GM12878 (cell line): ENCODE results near the gene CCDC61. TPM values are rescaled to one million over a fixed set of nuclear protein-coding genes. Genes with fewer than 3 reads are reported as not detected.

Experiments
- ATAC-seq: fragments of 200-7000 bp; cut with Tn5 transposase; 3 replicates; pipeline ENCODE4 v1.9.1; 2020; ENCODE audit warnings: mild to moderate bottlenecking, moderate library complexity
- BruUV-seq: library from RNA; stranded (reverse); fragments of 400-500 nt; replicated peaks from 2 replicates; lab custom pipeline; 2021; lab: Mats Ljungman, UMichigan
- CTCF ChIA-PET: fragments of 300-600 bp; sonication (Branson Sonifier 250); formaldehyde crosslinking; extraction: SDS; loops from one replicate; lab custom pipeline; 2021; ENCODE audit warnings: inconsistent platforms; lab: Yijun Ruan, JAX
- POLR2A ChIA-PET: fragments of 350-600 bp; formaldehyde crosslinking; extraction: SDS; loops from one replicate; lab custom pipeline; 2021; ENCODE audit warnings: inconsistent platforms; lab: Charles Lee
- RAD21 ChIA-PET: fragments of 300-600 bp; sonication (Branson Sonifier 250); formaldehyde crosslinking; loops from one replicate; lab custom pipeline; 2023; ENCODE audit warnings: antibody characterized with exemption; ENCODE audit not compliant: unreplicated experiment; lab: Charles Lee
- SMC1A ChIA-PET: fragments of 300-600 bp; sonication (Branson Sonifier 250); formaldehyde crosslinking; loops from one replicate; lab custom pipeline; 2023; ENCODE audit not compliant: unreplicated experiment, uncharacterized antibody; lab: Charles Lee
- DNase-seq: peaks from one replicate; pipeline ENCODE4 v3.0.0-alpha.2; 2011; ENCODE audit warnings: low read depth, low spot score
- FAIRE-seq: peaks from 3 replicates; lab custom pipeline; 2011; peaks lifted over from hg19 to GRCh38; lab: Jason Lieb, UNC
- H2AFZ ChIP-seq: 2 replicates; pipeline ENCODE4 v1.6.0; 2011; ENCODE audit warnings: low read depth, low read length, control low read depth; ENCODE audit not compliant: control insufficient read depth
- H3K27ac ChIP-seq: 2 replicates; pipeline ENCODE4 v1.5.1; 2011; ENCODE audit warnings: control low read depth; ENCODE audit not compliant: control insufficient read depth, insufficient read depth
- H3K27me3 ChIP-seq, 2 experiments: replicated peaks in 1 of 2; 2 replicates each; pipeline versions ENCODE4 v1.6.0 to v1.6.1; 2011; ENCODE audit warnings: low read length in 1 of 2; ENCODE audit not compliant: control insufficient read depth in 2 of 2, insufficient read depth in 2 of 2
- H3K36me3 ChIP-seq, 2 experiments: 2 replicates each; pipeline ENCODE4 v1.5.1; 2011; ENCODE audit warnings: low read length in 1 of 2; ENCODE audit not compliant: control insufficient read depth in 2 of 2, insufficient read depth in 2 of 2
- H3K4me1 ChIP-seq: 2 replicates; pipeline ENCODE4 v1.6.1; 2011; ENCODE audit warnings: mild to moderate bottlenecking, low read length, moderate library complexity, mixed read lengths; ENCODE audit not compliant: control insufficient read depth, insufficient read depth
- H3K4me2 ChIP-seq: 2 replicates; pipeline ENCODE4 v1.6.0; 2011; ENCODE audit warnings: control low read depth; ENCODE audit not compliant: control insufficient read depth, insufficient read depth
- H3K4me3 ChIP-seq: fragments of 200-600 bp; sonication (generic); 2 replicates; pipeline ENCODE4 v1.5.1; 2016
- H3K79me2 ChIP-seq: 2 replicates; pipeline ENCODE4 v1.6.0; 2011; ENCODE audit warnings: low read length; ENCODE audit not compliant: control insufficient read depth, insufficient read depth
- H3K9ac ChIP-seq: 2 replicates; pipeline ENCODE4 v1.8.0; 2011; ENCODE audit warnings: low read length, control low read depth, mixed read lengths; ENCODE audit not compliant: control insufficient read depth, insufficient read depth
- H3K9me3 ChIP-seq: replicated peaks from 3 replicates; pipeline ENCODE4 v1.5.1; 2011; ENCODE audit warnings: mild to moderate bottlenecking, low read length; ENCODE audit not compliant: control insufficient read depth, insufficient read depth
- H4K20me1 ChIP-seq: 2 replicates; pipeline ENCODE4 v1.6.0; 2011; ENCODE audit not compliant: control insufficient read depth, insufficient read depth
- ATF7 ChIP-seq: fragments of 450-650 bp; IDR thresholded peaks from 2 replicates; pipeline ENCODE4 v1.6.1; 2016; ENCODE audit warnings: low read depth, mild to moderate bottlenecking
- GATAD2B ChIP-seq: fragments of 450-650 bp; conservative IDR thresholded peaks from 2 replicates; pipeline ENCODE4 v1.6.1; 2017; ENCODE audit warnings: low read depth, mild to moderate bottlenecking, moderate library complexity
- HDGF ChIP-seq: fragments of 450-650 bp; IDR thresholded peaks from 2 replicates; pipeline ENCODE4 v1.6.1; 2016; ENCODE audit warnings: antibody characterized with exemption
- NBN ChIP-seq: fragments of 450-650 bp; IDR thresholded peaks from 2 replicates; pipeline ENCODE4 v1.6.1; 2016
- POLR2AphosphoS5 ChIP-seq: IDR thresholded peaks from 2 replicates; pipeline ENCODE4 v1.6.1; 2011; ENCODE audit warnings: mild to moderate bottlenecking, low read length, inconsistent platforms
- RUNX3 ChIP-seq: IDR thresholded peaks from 2 replicates; pipeline ENCODE4 v1.6.1; 2012; ENCODE audit warnings: low read length, inconsistent platforms
- WGBS: methylation state at CpG from one replicate; pipeline ENCODE4 v1.1.6; 2016; ENCODE audit warnings: low lambda C conversion rate; ENCODE audit not compliant: insufficient replicate concordance, insufficient coverage; ENCODE audit errors: missing lambda C conversion rate; 5-methylcytosine and 5-hydroxymethylcytosine counted together
- in situ Hi-C: fragments of 300-500 bp; cut with MboI; formaldehyde crosslinking; loops from 9 replicates; pipeline ENCODE4 v1.14.3; 2018; ENCODE audit warnings: mixed read lengths
- intact Hi-C: fragments of 100-400 bp; cut with micrococcal nuclease; formaldehyde crosslinking; loops from one replicate; pipeline ENCODE4 v1.14.2; 2022; ENCODE audit not compliant: unreplicated experiment
- polyA plus RNA-seq, 11 experiments: library from polyadenylated mRNA; depleted of rRNA in 4 of 11; unstranded in 6 of 11; stranded (reverse) in 5 of 11; fragments of >200 nt; fragmentation: Nextera tagmentation in 4 of 11; fragmentation: Illumina TruSeq in 1 of 11; extraction: Ambion mirVana in 4 of 11; extraction: Trizol in 1 of 11; gene quantifications; 1 replicate in 1 of 11; 2 replicates in 10 of 11; pipeline versions ENCODE4 v1.2.1 to v1.2.3, GENCODE V29; 2011 to 2016; ENCODE audit warnings: inconsistent platforms in 2 of 11, missing spikeins in 2 of 11, low read depth in 1 of 11
- total RNA-seq, 4 experiments: library from RNA; depleted of rRNA in 3 of 4; stranded (reverse); fragments of >200 nt in 3 of 4; fragmentation: Illumina TruSeq in 1 of 4; extraction: Trizol in 1 of 4; gene quantifications; 2 replicates each; pipeline versions ENCODE4 v1.2.1 to v1.2.3, GENCODE V29; 2013 to 2021
- TF ChIP-seq, protein P1 (sequence below): fragments of 450-650 bp; IDR thresholded peaks from 2 replicates; pipeline ENCODE4 v1.6.1; 2017; ENCODE audit warnings: mild to moderate bottlenecking, low read depth, inconsistent platforms; ENCODE audit not compliant: poor library complexity, severe bottlenecking

CCDC61 gene
- total and polyA plus RNA-seq, 10 of the 15 experiments (the other 5 are each of a cell fraction or from before 2014, with no cell fraction given), result 0.27 to 27.1 (median 8.7) TPM

DNA sequence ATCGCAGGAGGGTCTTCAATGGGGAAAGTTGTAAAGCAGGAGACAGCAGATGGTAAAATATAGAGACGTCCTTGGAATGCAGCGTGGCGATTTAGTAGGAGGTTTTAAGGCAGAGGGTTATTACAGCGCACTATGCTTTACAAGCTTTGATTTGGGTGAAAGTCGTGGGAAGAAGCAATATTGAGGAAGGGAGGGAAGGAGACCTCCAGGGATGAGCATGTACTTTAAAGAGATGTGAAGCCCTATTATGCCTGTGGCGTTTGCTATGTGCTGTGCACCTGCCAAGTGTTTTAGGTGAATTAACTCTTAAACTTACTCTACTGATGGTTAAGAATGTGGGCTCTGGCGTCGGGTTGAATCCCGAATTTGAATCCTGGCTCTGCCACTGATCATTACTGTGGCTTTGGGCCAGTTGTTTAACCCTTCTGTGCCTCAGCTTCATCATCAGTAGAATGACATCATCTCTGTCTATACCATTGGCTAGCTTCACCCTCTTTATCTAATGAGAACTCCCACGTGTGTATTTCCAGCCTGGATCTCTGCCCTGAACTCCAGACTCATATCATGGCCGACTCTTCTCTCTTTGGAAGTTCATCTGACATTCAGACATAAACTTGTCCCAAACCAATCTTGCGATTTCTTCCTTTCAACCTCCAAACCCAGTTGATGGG, 583 bp downstream of the CCDC61 start:
- DNase-seq, result no peak
- peak overlapping the region; percentile 97 for H3K4me2 ChIP-seq
- ChIA-PET CTCF (interaction anchor here (0.7 to 3.7 kb wide), 12 partner anchors 11 to 666 kb away, joined by 3 to 12 read pairs (median 4); partner anchors contain the start of genes SIX5 and SYMPK), POLR2A (interaction anchor here (0.6 to 2.7 kb wide), 13 partner anchors 17 to 662 kb away, joined by 3 to 10 read pairs (median 4); partner anchors contain the start of genes IRF2BP1, MYPOP, SIX5 and SYMPK)
- peak overlapping the region; percentile 75 for H3K9ac ChIP-seq
- no peaks in the 10 kb centered on the region; the same call in 2 of the 3 replicates for H3K9me3 ChIP-seq
- H2AFZ ChIP-seq, result peak overlapping the region; percentile 5
- H3K36me3 ChIP-seq, result no peaks in the 10 kb centered on the region
- ATAC-seq, result no peak
- in situ Hi-C loops, result no loop called here
- peaks cover 9% of the 10 kb centered on the region for H3K79me2 ChIP-seq
- TSS peak; percentile 88 for BruUV-seq
- peak; percentile 75 for FAIRE-seq
- no peaks in the 10 kb centered on the region for H4K20me1 ChIP-seq
- 23% methylated on average over 13 of the region's 13 CpGs for WGBS
- H3K27ac ChIP-seq, result peak overlapping the region; percentile 66
- no peaks in the 10 kb centered on the region for H3K27me3 ChIP-seq
- intact Hi-C loops, result loop anchor here (10.0 kb wide), 1 partner anchor 181 kb away; the partner anchor contains the start of gene RSPH6A
- TF ChIP-seq POLR2AphosphoS5, result no peak
- TF ChIP-seq, protein P1, sequence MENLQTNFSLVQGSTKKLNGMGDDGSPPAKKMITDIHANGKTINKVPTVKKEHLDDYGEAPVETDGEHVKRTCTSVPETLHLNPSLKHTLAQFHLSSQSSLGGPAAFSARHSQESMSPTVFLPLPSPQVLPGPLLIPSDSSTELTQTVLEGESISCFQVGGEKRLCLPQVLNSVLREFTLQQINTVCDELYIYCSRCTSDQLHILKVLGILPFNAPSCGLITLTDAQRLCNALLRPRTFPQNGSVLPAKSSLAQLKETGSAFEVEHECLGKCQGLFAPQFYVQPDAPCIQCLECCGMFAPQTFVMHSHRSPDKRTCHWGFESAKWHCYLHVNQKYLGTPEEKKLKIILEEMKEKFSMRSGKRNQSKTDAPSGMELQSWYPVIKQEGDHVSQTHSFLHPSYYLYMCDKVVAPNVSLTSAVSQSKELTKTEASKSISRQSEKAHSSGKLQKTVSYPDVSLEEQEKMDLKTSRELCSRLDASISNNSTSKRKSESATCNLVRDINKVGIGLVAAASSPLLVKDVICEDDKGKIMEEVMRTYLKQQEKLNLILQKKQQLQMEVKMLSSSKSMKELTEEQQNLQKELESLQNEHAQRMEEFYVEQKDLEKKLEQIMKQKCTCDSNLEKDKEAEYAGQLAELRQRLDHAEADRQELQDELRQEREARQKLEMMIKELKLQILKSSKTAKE, result no peak
- TF ChIP-seq GATAD2B, result 0 out of 2 replicates have a peak, but pooled peaks have one; percentile 16
- no peak for TF ChIP-seq RUNX3
- TF ChIP-seq NBN, result 0 out of 2 replicates have a peak, but pooled peaks have one; percentile 16
- peak; percentile 77; the same call in 1 of the 2 replicates for TF ChIP-seq ATF7
- 0 out of 2 replicates have a peak, but pooled peaks have one; percentile 13 for TF ChIP-seq HDGF
- TF ChIP-seq, all 136 proteins: peak for 4
- peak overlapping the region; percentile 86 for H3K4me3 ChIP-seq
- ChIA-PET RAD21 (interaction anchor here (1.0 to 2.0 kb wide), 4 partner anchors 110 to 179 kb away, joined by 3 to 14 read pairs (median 6); partner anchors contain the start of genes FOXA3, IRF2BP1 and SYMPK), SMC1A (interaction anchor here (0.6 to 1.0 kb wide), 4 partner anchors 10 to 135 kb away, joined by 3 to 4 read pairs (median 3); partner anchors contain the start of genes IRF2BP1 and MYPOP)
- peaks cover 14% of the 10 kb centered on the region for H3K4me1 ChIP-seq
